Caco-2 (cell line): Measurements from ENCODE around the gene PSD2. TPM values are rescaled to one million over a fixed set of nuclear protein-coding genes. Genes with fewer than 3 reads are reported as not detected.

ENCODE experiments used
- BruUV-seq: library from RNA; stranded (reverse); fragments of 400-500 nt; replicated peaks from 2 replicates; lab custom pipeline; 2021; lab: Mats Ljungman, UMichigan
- CTCF ChIA-PET: fragments of 300-600 bp; sonication (Branson Sonifier 250); formaldehyde crosslinking; loops from one replicate; lab custom pipeline; 2022; ENCODE audit warnings: antibody characterized with exemption; lab: Charles Lee
- POLR2A ChIA-PET: fragments of 300-600 bp; sonication (Branson Sonifier 250); formaldehyde crosslinking; loops from one replicate; lab custom pipeline; 2022; ENCODE audit warnings: antibody characterized with exemption; lab: Charles Lee
- DNase-seq, 2 experiments: peaks; one replicate each; pipeline versions ENCODE4 v3.0.0 to v3.0.0-alpha.2; 2020 to 2022
- H3K27me3 ChIP-seq: replicated peaks from 2 replicates; pipeline ENCODE4 v1.6.0; 2011; ENCODE audit warnings: low read length; ENCODE audit not compliant: control insufficient read depth, insufficient read depth
- H3K36me3 ChIP-seq: 2 replicates; pipeline ENCODE4 v1.5.1; 2011; ENCODE audit warnings: low read length; ENCODE audit not compliant: control insufficient read depth, insufficient read depth
- H3K4me1 ChIP-seq: fragments of 250-450 bp; sonication (Bioruptor Pico); 2 replicates; pipeline ENCODE4 v1.5.1; 2020; ENCODE audit warnings: mild to moderate bottlenecking
- H3K4me3 ChIP-seq: 2 replicates; pipeline ENCODE4 v1.5.1; 2011; ENCODE audit warnings: low read depth, mild to moderate bottlenecking, control low read depth, low read length
- H3K9me3 ChIP-seq: fragments of 250-450 bp; sonication (Bioruptor Pico); 2 replicates; pipeline ENCODE4 v1.5.1; 2020; ENCODE audit warnings: mild to moderate bottlenecking, moderate library complexity
- H3K27ac Mint-ChIP-seq: one replicate; pipeline ENCODE4 v1.8.0; 2022; ENCODE audit warnings: mixed read lengths; ENCODE audit not compliant: unreplicated experiment
- H3K27me3 Mint-ChIP-seq: one replicate; pipeline ENCODE4 v1.8.0; 2022; ENCODE audit warnings: mixed read lengths; ENCODE audit not compliant: insufficient read depth, unreplicated experiment
- H3K36me3 Mint-ChIP-seq: one replicate; pipeline ENCODE4 v1.8.0; 2022; ENCODE audit warnings: mild to moderate bottlenecking, mixed read lengths; ENCODE audit not compliant: insufficient read depth, unreplicated experiment
- H3K4me1 Mint-ChIP-seq: one replicate; pipeline ENCODE4 v1.8.0; 2022; ENCODE audit warnings: low read depth, mixed read lengths; ENCODE audit not compliant: unreplicated experiment
- H3K4me3 Mint-ChIP-seq: one replicate; pipeline ENCODE4 v1.8.0; 2022; ENCODE audit warnings: mild to moderate bottlenecking, moderate library complexity, mixed read lengths; ENCODE audit not compliant: unreplicated experiment
- H3K9me3 Mint-ChIP-seq: one replicate; pipeline ENCODE4 v1.8.0; 2022; ENCODE audit warnings: mixed read lengths; ENCODE audit not compliant: unreplicated experiment
- CTCF ChIP-seq, 2 experiments: fragments of 200-600 bp in 1 of 2; IDR thresholded peaks; 1 replicate in 1 of 2; 2 replicates in 1 of 2; pipeline versions ENCODE4 v1.5.1 to v1.8.0; 2011 to 2022; ENCODE audit warnings: antibody characterized with exemption in 1 of 2, control low read depth in 1 of 2, inconsistent platforms in 1 of 2, low read depth in 1 of 2, low read length in 1 of 2, mild to moderate bottlenecking in 1 of 2, moderate library complexity in 1 of 2; ENCODE audit not compliant: insufficient read depth in 1 of 2, severe bottlenecking in 1 of 2, unreplicated experiment in 1 of 2
- intact Hi-C: fragments of 100-400 bp; cut with micrococcal nuclease; formaldehyde crosslinking; loops from one replicate; pipeline ENCODE4 v1.10.0; 2022; ENCODE audit not compliant: unreplicated experiment
- total RNA-seq: library from RNA; stranded (reverse); gene quantifications from 2 replicates; pipeline ENCODE4 v1.2.3, GENCODE V29; 2022

Gene PSD2
- total RNA-seq, 1 experiment from 2014 or later = 0.09 TPM

- no peak overlapping the region for H3K27ac Mint-ChIP-seq
- peaks cover 10% of the 10 kb centered on the region for H3K27me3 ChIP-seq
- no TSS peak for BruUV-seq
- no peaks in the 10 kb centered on the region for H3K9me3 ChIP-seq
- intact Hi-C loops = no loop called here
- CTCF ChIA-PET = interaction anchor here (1.4 kb wide), 1 partner anchor 175 kb away, joined by 4 read pairs; no protein-coding TSS in a partner anchor
- H3K4me3 Mint-ChIP-seq = peak overlapping the region; percentile 9
- no peak for TF ChIP-seq CTCF (IDR thresholded peaks at IDR 0.05; ENCODE audit: insufficient read depth in 1 of 2, low read depth in 1 of 2, low read length in 1 of 2, severe bottlenecking in 1 of 2, unreplicated experiment in 1 of 2)
- H3K4me3 ChIP-seq = no peak overlapping the region
- H3K27me3 Mint-ChIP-seq = peaks cover 30% of the 10 kb centered on the region
- no peaks in the 10 kb centered on the region for H3K4me1 ChIP-seq
- DNase-seq = no peak
- H3K9me3 Mint-ChIP-seq = no peaks in the 10 kb centered on the region
- H3K36me3 ChIP-seq = no peaks in the 10 kb centered on the region
- POLR2A ChIA-PET = no interaction called here
- H3K36me3 Mint-ChIP-seq = no peaks in the 10 kb centered on the region
- no peaks in the 10 kb centered on the region for H3K4me1 Mint-ChIP-seq
Observed at GRCh38 chr5:139794067-139794846, 1.4 kb upstream of the PSD2 start.

- H3K4me3 ChIP-seq = no peak overlapping the region; the same call in 1 of the 2 replicates
- CTCF ChIA-PET = interaction anchor here (1.0 to 1.3 kb wide), 2 partner anchors 9 to 173 kb away, joined by 3 to 5 read pairs; no protein-coding TSS in a partner anchor
- Mint-ChIP-seq H3K4me1 (no peaks in the 10 kb centered on the region), H3K27me3 (peaks cover 38% of the 10 kb centered on the region), H3K27ac (no peak overlapping the region), H3K36me3 (no peaks in the 10 kb centered on the region), H3K4me3 (no peak overlapping the region), H3K9me3 (no peaks in the 10 kb centered on the region)
- H3K4me1 ChIP-seq = no peaks in the 10 kb centered on the region
- no TSS peak for BruUV-seq
- peaks cover 10% of the 10 kb centered on the region for H3K27me3 ChIP-seq
- intact Hi-C loops = no loop called here
- H3K36me3 ChIP-seq = no peaks in the 10 kb centered on the region
- POLR2A ChIA-PET = no interaction called here
- no peaks in the 10 kb centered on the region for H3K9me3 ChIP-seq
- no peak for TF ChIP-seq CTCF (IDR thresholded peaks at IDR 0.05; ENCODE audit: insufficient read depth in 1 of 2, low read depth in 1 of 2, low read length in 1 of 2, severe bottlenecking in 1 of 2, unreplicated experiment in 1 of 2)
- no peak for DNase-seq
Observed at GRCh38 chr5:139796061-139796806, 626 bp downstream of the PSD2 start.

- Mint-ChIP-seq H3K36me3 (no peaks in the 10 kb centered on the region), H3K27me3 (peaks cover 44% of the 10 kb centered on the region), H3K4me1 (no peaks in the 10 kb centered on the region), H3K9me3 (no peaks in the 10 kb centered on the region), H3K4me3 (no peak overlapping the region), H3K27ac (no peak overlapping the region)
- no peaks in the 10 kb centered on the region for H3K9me3 ChIP-seq
- ChIA-PET CTCF (interaction anchor here (1.5 kb wide), 1 partner anchor 10 kb away, joined by 11 read pairs; no protein-coding TSS in a partner anchor), POLR2A (no interaction called here)
- no TSS peak for BruUV-seq
- no peaks in the 10 kb centered on the region for H3K36me3 ChIP-seq
- no peak for DNase-seq
- no peaks in the 10 kb centered on the region for H3K4me1 ChIP-seq
- TF ChIP-seq CTCF (IDR thresholded peaks at IDR 0.05; ENCODE audit: insufficient read depth in 1 of 2, low read depth in 1 of 2, low read length in 1 of 2, severe bottlenecking in 1 of 2, unreplicated experiment in 1 of 2) = no peak
- H3K27me3 ChIP-seq = peaks cover 10% of the 10 kb centered on the region
- intact Hi-C loops = no loop called here
- H3K4me3 ChIP-seq = no peak overlapping the region
Observed at GRCh38 chr5:139797335-139797734, 1.7 kb downstream of the PSD2 start.
